SK-N-DZ (cell line): ENCODE results near the gene OXNAD1.

Experiments used
- DNase-seq: peaks from one replicate; pipeline ENCODE4 v3.0.0-alpha.2; 2015; ENCODE audit warnings: low spot score

Gene OXNAD1

GRCh38 chr3:16247282-16248061 lies 17.5 kb upstream of the OXNAD1 start:
- peak; percentile 88 for DNase-seq

DNA sequence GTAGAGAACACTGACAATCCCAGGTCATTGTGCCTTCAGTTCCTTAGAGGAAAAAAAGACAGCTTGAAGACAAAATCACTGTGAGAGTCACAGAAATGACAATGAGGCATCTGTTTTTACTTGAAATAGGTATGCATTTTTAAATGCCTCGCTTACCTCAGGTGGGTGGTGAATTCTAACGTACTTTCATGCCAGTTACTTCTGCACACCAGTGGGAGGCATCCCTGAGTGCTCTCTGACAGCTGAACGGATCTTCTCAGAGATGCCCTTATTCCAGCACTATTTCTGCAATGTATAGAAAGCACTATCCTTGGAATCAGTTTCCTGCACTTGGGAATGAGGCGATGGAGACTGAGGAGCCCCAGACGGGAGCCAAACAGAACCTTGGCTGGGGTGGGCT lies 16.5 kb upstream of the OXNAD1 start:
- DNase-seq, result no peak

- peak; percentile 37 for DNase-seq
Observed at GRCh38 chr3:16249336-16249735, 15.7 kb upstream of the OXNAD1 start.

DNA sequence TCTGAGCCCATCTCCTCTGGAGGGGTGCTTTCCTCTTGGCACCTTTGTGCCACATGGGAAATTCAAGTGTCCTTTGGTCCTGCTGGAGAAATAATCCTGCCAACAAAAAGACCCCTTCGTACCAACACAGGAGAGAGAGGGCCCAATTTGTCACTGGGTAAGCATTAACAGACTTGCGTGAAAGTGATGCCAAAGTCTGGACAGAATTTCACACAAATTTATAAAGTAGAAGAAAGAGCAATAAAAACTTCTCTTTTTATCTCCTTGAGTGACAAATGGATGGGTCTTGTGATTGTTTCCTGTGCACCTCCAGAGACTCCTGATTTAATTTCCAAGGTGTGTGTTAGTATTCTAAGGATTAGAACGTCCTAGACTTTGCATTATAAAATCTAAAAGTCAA lies 15.1 kb upstream of the OXNAD1 start:
- DNase-seq, result no peak

GRCh38 chr3:16251316-16252085 lies 13.5 kb upstream of the OXNAD1 start:
- DNase-seq, result no peak

DNA sequence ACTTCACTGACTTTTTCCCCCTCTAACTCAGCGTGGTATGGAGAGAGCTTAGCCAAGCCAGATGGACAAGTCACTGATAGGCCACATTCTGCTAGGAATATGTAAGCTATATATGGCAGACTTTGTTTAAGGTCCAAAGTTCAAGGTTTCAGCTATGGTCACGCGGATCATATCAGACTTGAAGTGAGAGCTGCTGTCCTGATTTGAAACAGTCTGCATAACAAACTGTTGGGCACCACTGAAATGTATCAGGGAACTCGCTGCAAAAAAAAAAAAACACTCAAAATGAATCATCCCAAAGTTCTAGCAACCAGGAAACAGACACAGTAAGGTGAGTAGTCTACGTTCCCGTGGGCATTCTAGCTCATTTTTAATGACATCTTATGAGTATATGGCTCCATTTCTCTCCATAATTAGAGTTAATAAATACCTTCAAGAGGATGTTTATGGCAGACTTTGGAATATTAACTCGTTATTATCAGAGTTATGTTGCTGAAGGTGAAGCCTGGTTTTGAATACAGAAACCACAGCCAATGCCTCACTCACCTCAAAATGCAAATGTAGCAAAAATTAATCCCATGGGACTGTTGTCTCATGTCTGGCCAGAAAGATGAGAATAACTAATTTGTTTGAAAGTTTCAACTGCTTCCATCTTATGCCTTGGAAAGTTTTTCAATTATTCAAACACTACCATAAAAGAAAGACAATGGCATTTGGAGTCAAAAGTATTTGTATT lies 12.6 kb upstream of the OXNAD1 start:
- no peak for DNase-seq

DNA sequence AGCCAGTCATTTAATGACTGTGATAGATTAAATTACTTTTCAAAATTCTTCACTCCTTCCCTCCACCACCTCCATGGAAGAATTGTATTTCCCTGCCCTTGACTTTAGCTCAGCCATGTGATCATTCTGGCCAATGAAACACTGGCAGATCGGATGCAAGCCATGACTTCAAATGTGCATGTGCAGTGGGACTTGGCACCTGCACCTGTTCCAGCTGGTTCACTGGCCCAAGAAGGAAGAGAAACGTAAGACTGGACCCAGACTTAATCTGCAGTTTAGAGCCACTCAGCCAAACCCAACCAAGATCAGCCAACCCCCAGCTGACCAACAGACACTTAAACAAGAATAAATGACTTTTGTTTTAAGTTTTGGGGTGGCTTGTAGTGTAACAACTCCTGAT lies 12.0 kb upstream of the OXNAD1 start:
- no peak for DNase-seq

- no peak for DNase-seq
Observed at GRCh38 chr3:16253601-16254000, 11.4 kb upstream of the OXNAD1 start.

GRCh38 chr3:16254916-16255315 lies 10.1 kb upstream of the OXNAD1 start:
- DNase-seq, result no peak

- no peak for DNase-seq
Observed at GRCh38 chr3:16255326-16255725, 9.7 kb upstream of the OXNAD1 start.

DNA sequence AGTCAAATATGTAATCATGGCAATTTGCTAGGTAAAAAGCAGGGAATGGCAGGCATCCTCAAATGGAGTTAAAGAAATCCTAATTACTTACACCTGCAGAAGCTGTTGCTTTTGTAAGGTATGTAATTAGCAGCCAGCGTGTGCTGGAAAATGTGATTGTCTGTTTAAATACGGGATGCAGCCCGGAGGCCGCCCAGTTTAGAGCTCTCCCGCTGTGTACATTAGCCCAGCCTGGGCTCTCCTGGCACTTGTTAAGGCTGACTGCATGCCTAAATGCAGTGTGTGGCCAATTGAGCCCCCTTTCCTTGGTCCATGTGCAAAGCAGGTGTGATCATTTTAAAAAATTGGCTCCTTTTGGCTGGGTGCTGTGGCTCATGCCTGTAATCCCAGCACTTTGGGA lies 9.3 kb upstream of the OXNAD1 start:
- DNase-seq, result no peak

- no peak for DNase-seq
Observed at GRCh38 chr3:16257309-16257708, 7.7 kb upstream of the OXNAD1 start.

- no peak for DNase-seq
Observed at GRCh38 chr3:16258177-16258576, 6.8 kb upstream of the OXNAD1 start.

DNA sequence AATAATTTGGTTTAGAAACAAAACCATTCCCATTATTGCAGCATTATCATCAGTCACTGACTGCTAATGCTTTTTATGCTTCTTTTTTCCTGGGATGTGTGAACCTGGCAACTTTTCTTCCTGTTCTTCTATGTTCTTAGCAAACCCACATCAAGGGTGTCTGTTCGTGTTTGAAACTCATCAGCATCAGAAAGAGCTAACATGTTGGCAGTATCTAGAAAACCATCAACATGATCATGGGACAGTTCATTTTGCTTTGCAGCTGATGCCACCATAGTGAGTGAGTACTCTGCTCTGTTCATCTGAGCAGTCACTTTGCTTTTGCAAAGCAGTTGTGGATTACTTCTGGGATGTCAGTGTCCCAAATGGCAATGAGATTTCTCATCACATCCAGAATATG lies 6.1 kb upstream of the OXNAD1 start:
- DNase-seq, result no peak

GRCh38 chr3:16260046-16260445 lies 5.0 kb upstream of the OXNAD1 start:
- DNase-seq, result no peak

DNA sequence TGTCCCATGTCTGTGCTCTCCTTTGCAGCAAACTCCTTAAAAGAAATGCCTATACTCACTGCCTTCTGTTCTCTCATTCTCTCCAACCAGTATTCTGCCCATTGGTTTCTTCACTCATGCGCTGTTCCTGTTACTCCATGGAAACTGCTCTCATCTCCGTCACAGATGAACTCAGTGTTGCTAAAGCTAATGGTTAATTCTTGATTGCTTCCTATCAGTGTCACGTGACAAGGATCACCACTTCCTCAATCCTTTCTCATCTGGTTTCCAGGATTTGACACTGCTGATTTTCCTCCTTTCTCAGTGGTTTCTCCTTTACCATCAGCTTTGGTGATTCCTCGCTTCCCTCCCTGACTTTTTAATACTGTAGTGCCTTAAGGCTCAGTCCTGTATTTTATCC lies 2.8 kb upstream of the OXNAD1 start:
- DNase-seq, result no peak

GRCh38 chr3:16264174-16264707 lies 771 bp upstream of the OXNAD1 start:
- no peak for DNase-seq

- DNase-seq, result no peak
Observed at GRCh38 chr3:16265455-16265786, 409 bp downstream of the OXNAD1 start.

- no peak for DNase-seq
Observed at GRCh38 chr3:16266714-16267113, 1.7 kb downstream of the OXNAD1 start.

DNA sequence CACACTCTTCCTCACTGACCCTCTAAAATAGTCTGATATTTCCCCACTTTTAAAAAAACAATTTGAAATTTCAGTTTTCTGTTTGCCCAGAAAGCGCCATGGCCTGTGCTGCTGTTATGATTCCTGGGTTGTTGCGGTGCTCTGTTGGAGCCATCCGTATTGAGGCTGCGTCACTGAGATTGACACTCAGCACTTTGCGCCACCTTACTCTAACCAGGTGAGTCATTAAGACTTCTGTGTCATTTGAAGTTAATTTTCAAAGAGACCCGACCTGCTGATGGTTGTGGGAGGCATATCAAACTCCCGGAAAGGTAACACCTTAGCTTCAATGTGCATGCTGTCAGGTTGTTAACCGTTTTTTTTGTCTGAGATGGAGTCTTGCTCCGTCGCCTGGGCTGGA lies 5.8 kb downstream of the OXNAD1 start:
- DNase-seq, result no peak

DNA sequence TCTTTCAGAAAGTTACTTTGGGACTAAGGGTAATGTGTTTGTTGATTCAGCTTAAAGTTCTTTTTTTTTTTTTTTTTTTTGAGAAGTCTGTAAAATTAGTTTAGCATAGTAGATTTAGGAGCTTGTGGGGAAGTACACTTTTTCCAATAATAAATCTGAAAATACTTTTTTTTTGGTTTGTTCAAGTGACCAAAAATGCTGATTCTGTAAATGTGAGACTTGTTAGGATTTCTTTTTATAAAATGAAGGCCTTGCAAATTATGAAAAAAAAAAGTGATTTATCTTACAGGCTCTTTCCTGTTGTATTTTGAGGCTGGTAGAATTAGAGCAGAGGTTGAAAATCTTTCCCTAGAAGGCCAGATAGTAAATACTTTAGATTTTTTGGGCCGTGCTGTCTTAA lies 7.6 kb downstream of the OXNAD1 start:
- no peak for DNase-seq

- no peak for DNase-seq
Observed at GRCh38 chr3:16273867-16274266, 8.9 kb downstream of the OXNAD1 start.
